22Rv1 (cell line): ENCODE data around the gene ZWILCH.

Source experiments
- ZFX ChIP-seq: fragments of 450-650 bp; IDR thresholded peaks from 2 replicates; pipeline ENCODE4 v1.6.1; 2017; ENCODE audit warnings: antibody characterized with exemption, borderline replicate concordance
- TF ChIP-seq, protein P1 (sequence below): fragments of 450-650 bp; IDR thresholded peaks from 2 replicates; pipeline ENCODE4 v1.5.1; 2017; ENCODE audit warnings: mild to moderate bottlenecking

DNA sequence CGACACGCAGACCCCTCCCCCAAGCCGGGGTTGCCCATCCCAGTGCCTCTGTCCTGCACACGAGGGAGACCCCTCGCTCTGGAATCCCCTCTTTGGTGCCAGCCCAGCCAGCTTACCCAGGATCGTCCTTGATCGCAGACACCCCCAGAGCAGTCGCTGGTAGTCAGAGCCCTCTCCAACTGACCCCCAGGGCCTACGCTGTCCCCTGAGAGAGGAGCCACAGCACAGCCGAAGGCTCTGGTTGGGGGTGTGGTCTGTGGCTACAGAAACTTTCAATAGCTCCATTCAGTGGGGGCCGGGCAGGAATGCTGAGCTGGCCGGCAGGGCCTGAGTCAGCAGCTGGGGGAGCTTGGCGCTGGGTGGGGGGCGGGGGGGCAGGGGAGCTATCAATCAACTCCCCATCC lies 60.6 kb downstream of the ZWILCH start, which contains the start of gene LCTL:
- TF ChIP-seq, protein P1, sequence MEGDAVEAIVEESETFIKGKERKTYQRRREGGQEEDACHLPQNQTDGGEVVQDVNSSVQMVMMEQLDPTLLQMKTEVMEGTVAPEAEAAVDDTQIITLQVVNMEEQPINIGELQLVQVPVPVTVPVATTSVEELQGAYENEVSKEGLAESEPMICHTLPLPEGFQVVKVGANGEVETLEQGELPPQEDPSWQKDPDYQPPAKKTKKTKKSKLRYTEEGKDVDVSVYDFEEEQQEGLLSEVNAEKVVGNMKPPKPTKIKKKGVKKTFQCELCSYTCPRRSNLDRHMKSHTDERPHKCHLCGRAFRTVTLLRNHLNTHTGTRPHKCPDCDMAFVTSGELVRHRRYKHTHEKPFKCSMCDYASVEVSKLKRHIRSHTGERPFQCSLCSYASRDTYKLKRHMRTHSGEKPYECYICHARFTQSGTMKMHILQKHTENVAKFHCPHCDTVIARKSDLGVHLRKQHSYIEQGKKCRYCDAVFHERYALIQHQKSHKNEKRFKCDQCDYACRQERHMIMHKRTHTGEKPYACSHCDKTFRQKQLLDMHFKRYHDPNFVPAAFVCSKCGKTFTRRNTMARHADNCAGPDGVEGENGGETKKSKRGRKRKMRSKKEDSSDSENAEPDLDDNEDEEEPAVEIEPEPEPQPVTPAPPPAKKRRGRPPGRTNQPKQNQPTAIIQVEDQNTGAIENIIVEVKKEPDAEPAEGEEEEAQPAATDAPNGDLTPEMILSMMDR = no peak
- no peak for TF ChIP-seq ZFX
